ENCODE measurements around the gene UBASH3A.
A peak's percentile ranks its signal among the peaks of the same experiment; 100 is the strongest.
"Not testable (repeated sequence)": the region's sequence is repeated elsewhere in the genome, so short reads cannot be mapped to it uniquely, and the experiment has no call there.

UBASH3A gene

DNA sequence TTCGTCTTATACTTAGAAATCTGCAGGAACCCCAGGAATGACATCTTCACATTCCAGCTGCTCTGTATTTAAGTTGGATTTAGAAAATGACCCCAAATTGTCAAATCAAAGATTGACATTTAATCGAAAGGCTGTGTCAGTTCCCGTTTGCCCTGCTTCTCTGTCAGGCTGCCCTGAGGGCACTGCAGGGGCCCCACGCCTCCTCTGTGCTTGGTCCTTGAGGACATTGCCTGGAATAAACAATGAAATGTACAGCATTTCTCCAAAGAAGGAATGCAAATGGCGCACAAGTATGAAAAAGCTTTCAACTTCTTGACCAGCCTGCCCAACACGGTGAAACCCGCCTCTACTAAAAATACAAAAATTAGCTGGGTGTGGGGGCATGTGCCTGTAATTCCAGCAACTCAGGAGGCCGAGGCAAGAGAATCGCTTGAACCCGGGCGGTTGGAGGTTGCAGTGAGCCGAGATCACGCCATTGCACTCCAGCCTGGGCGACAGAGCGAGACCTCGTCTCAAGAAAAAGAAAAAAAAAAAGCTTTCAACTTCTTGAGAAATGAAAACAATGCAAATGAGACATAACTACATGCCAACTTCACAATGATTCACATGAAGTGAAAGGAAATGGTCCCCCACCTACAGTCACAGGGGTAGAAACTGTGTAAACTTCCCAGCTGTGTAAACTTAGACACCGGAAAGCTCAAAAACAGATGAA is 10.8 kb upstream of the UBASH3A start:
- DNase-seq, result no peak

DNA sequence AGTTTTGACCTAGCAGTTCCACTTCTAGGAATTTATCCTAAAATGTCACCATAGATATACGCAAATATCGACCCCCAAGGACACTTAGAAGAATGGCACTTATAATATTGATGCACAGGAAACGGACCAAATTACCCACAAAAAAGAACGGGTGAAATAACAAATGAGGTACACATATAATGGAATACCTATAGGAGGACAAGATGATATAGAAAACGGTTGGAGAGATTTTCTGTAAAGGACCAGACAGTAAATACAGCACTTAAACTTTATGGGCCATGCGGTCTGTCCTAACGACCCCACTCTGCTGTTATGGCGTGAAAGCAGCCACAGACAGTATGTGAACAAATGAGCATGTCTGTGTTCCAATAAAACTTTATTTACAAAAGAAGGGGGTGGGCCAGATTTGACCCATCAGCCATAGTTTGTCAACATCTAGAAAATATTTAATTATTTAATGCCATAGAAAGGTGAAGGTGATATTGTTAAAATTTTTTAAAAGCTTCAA is 10.2 kb upstream of the UBASH3A start:
- no peak for DNase-seq

DNA sequence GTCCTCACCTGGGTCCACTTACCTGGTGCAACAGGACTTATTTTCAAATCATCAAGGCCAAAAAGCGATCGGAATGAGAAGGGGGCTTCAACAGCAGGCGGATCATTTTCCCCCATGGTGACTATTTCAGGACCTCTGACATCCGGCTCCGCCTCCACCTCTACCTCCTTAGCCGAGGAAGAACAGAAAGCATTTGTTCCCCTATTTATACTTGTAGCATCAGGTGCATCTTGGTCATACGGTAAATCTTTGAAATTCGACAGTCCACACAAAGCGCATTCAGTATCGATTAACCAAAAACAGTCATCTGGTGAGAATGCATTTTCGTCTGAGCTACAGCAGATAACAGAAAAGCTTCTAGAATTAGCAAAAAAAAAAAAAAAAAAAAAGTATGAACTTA is 8.4 kb upstream of the UBASH3A start:
- no peak for DNase-seq

DNA sequence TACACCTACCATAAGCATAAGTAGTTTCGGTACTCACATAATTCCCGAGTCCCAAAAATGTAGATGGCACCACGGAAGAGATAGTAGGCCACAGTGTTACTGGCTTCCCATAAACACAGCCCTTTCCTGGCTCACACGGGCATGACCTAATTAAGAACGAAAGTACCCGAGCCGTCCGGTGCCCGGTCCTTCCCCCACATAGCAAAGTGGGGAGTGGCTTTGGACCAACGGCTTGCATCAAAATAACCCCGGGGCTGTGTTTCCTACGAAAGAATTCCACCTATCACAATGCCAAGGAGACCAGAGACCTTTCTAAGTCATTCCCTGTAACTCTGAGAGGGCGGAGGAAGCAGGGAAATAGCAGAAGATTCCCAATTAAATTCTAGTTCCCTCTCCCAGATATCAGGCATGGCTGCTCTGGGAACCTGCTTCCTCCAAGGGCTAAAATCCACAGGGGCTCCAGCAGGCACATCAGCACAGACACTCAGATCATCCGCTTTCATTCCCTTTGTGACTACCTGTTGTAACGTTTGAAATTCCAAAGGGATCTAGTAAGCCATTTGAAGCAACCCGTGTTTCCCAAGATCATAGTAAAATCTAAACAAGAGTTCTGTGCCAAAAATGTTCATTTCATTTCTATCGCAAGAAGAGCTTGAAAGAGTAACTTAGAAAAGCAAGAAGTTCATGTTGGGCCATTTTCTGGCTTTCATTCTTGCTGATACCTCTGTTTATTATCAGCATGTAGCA is 7.6 kb upstream of the UBASH3A start, which contains the start of gene TMPRSS3:
TMPRSS3 (minus strand) TSS at position 148 of the 747 bp plus-strand sequence. CDS start 635 bp downstream, outside the sequence.
- DNase-seq, result no peak

DNA sequence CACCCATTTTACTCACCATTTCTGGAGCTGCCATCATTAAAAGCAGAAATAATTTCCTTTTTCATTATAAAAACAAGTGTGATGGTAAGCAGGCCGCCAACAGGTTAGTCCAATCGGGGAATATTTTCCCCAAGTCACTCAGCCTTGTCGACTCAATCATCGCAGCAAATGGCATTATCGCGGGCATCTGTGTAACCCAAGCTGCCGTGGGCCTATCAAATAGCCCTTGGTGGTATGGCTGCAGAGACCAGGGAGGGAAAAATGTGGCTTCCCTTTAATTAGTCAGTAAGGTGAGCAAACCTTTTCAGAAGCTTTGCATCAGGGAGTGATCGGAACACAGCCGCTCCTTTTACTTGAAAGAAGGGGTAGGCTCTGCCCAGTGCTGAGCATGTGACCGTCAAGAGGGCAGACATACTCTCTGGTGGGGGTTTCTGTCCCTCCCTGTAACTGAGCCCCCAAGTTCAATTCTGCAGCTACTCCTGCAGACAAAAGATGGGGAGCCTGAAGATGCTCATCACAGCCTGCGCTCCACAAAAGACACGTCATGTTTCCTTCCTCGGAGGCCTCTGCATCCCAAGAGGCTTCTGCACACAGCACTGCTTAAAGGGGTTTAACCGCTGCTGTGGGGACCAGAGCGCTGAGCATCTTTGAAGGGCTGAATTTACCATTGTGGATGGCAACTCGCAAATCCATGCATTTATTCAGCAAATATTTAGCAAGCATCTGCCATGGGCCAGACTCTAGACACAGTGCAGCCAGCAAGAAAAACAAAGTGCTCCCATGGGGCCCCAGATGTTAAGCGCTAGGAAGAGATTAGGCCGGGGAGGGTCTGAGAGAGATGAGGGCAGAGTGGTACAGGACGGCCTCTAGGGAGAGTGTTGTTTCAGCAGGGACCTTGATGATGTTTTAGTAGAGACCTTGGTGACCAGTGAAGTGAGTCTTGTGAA is 6.6 kb upstream of the UBASH3A start:
- no peak for DNase-seq

- no peak for DNase-seq
Observed at GRCh38 chr21:42397746-42398394, 5.8 kb upstream of the UBASH3A start.

- no peak for DNase-seq
Observed at GRCh38 chr21:42398436-42399028, 5.2 kb upstream of the UBASH3A start.

DNA sequence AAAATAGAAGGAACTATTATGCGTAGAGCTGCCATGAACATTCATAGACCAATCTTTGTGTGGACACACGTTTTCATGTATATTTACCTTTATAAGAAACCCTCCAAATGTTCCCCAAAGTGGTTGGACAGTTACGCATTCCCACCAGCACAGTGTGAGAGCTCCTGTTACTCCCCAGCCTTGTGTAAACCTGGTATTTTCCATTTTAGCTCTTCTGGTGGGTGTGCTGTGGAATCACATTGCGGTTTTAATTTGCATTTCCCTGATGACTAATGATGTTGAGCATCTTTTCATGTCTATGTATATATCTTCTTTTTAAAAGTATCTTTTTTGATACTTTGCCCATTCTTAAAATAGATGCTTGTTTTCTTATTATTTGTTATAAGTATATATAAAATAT is 3.2 kb upstream of the UBASH3A start:
- DNase-seq, result no peak

- DNase-seq, result no peak
Observed at GRCh38 chr21:42401154-42401553, 2.5 kb upstream of the UBASH3A start.

- no peak for DNase-seq
Observed at GRCh38 chr21:42401820-42402251, 1.9 kb upstream of the UBASH3A start.

GRCh38 chr21:42404539-42404938 is 837 bp downstream of the UBASH3A start:
- no peak for DNase-seq

DNA sequence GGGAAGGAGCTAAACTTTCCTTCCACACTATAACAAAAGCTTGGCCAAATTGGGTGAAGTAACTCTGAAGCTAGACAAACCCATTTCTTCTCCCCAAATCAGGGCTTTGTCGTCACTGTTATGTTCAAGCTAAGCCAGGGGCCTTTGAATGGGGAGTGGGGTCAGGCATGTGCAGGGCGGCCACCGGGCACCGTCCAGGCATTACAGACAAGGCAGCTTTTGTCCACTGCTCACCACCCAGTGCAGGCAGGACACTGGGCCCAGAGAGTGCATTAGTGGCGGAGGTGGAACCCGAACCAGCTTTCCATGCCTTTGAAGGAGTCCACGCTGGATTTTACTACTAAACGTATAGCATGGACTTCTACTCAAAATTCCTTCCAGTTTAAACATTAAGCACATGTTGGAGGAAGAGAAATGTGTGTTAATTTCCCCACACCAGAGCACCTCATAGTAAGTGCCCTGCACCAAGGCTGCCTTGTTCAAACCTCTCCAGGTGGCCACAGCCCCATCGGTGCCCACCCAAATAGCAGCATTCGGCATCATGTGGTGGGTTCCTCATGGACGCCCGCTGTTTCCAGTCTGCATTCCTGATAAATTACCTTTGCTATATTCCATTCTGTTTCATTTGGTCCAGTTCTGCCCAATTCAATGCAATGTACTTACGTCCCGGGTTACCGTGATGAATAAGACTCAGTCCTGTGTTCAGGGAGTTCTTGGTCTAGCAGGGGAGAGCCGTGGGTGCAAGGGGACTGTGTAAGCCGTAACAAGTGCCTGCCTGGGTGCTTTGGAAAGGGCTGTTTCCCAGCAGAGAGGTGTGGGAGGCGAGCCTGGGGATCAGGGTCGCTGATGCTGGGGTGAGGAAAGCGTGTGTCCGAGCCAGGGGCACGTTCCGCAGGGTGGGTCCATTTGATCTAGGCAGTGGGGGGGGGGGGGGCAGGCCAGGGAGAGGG is 1.6 kb downstream of the UBASH3A start:
- DNase-seq, result no peak

DNA sequence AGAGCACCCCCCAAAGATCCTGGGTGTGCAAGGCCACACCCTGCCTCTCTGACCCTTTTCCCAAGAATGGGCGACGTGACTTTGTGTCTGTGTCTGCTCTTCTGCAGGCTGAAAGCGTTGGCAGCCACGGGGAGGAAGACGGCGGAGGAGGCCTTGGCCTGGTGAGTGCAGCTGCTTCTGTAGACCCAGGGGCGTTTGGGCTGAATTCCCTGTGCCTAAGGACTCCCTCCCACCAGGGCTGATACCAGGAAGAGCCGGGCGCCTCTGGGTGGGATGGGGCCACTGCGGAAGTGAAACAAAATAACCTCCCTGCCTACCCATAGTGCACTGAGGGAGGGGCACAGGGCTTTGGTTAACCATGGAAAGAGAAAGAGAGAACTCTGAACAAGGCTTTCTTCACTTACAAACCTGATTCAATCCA is 2.5 kb downstream of the UBASH3A start:
- DNase-seq, result peak; percentile 77

- no peak for DNase-seq
Observed at GRCh38 chr21:42406866-42407265, 3.2 kb downstream of the UBASH3A start.

- DNase-seq, result no peak
Observed at GRCh38 chr21:42407476-42407875, 3.8 kb downstream of the UBASH3A start.

GRCh38 chr21:42408718-42409117 is 5.0 kb downstream of the UBASH3A start:
- not testable (repeated sequence) for DNase-seq

DNA sequence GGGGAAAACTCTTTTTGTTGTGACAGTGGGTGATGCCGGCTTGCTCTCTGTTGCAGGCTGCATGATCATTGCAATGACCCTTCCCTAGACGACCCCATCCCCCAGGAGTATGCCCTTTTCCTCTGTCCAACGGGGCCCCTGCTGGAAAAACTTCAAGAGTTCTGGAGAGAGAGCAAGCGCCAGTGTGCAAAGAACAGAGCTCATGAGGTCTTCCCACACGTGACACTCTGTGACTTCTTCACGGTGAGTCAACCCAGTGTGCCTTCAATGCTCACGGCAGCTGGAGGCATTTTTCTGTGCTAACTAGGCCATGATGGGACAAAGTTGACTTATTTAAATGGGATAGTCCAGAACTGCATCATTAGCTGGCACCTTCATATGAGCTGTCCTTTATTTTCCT is 5.7 kb downstream of the UBASH3A start:
- no peak for DNase-seq

DNA sequence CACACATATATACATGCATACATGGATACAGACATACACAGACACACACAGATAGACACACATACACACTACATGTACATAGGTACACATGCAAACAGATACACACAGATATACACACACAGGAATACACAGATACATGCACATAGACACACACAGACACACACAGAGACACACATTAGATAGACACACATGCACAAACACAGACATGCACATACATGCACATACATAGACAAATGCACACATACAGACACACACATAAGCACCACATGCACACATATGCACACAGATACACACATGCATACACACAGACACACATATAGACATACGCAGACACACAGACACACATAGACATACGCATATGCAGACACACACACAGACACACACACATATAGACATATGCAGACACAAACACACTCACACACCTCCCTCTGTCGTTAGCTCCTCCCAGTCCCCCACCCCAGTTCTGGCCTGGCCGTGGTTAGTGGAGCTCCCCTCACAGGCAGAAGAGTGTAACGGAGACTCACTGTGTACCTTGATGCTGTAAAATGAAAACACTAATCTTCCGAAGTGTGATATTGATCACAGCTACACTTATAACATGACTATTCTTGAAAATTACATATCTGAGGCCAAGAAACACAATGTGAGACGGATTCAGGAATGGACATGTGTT is 7.6 kb downstream of the UBASH3A start:
- DNase-seq, result peak; percentile 65

DNA sequence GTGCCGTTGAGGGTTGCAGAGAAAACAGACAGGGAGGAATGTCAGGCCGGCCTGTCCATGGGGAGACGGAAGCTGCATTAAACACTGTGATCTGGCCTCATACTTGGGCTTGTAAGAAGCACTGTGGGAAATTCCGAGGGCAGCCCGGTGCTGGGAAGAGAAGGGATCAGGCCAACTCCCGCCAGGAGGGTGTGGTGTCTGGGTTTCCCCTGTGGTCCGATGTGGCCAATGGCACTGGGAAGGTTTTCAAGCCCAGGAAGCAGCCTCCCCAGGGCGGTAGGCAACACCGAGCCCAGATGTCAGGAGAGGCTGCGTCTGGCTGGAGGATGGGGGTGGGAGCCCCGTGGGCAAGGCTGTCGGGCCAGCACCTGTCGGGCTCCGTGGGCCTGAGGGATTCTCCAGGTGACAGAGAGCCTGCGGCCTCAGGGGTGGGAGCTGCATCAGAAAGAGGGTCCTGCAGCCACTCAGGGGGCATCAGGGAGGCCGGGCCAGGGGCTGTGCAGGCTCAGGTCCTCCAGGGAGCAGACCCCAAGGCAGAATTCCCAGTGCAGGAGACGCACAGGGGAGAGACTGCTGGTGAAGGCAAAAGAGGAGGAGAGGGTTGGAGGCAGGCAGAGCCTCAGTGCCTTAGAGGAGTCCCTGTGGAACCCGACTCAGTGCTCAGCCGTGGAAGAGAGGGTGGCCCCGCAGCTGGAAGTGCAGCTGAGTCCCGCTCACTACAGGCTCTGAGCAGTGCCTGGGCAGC is 8.4 kb downstream of the UBASH3A start:
- peak; percentile 46 for DNase-seq

- DNase-seq, result peak; percentile 46
Observed at GRCh38 chr21:42412636-42412933, 8.9 kb downstream of the UBASH3A start.

All from activated CD8-positive, alpha-beta memory T cell treated with anti-CD3 and anti-CD28 coated beads, Interleukin-2, amount 50 U/mL, for 48 hours (primary cell).